CMK (cell line): Measurements from ENCODE around the gene XYLT1.

Experiments used
- DNase-seq: peaks from one replicate; pipeline ENCODE4 v3.0.0-alpha.2; 2010; ENCODE audit warnings: low read depth

The XYLT1 gene

DNA sequence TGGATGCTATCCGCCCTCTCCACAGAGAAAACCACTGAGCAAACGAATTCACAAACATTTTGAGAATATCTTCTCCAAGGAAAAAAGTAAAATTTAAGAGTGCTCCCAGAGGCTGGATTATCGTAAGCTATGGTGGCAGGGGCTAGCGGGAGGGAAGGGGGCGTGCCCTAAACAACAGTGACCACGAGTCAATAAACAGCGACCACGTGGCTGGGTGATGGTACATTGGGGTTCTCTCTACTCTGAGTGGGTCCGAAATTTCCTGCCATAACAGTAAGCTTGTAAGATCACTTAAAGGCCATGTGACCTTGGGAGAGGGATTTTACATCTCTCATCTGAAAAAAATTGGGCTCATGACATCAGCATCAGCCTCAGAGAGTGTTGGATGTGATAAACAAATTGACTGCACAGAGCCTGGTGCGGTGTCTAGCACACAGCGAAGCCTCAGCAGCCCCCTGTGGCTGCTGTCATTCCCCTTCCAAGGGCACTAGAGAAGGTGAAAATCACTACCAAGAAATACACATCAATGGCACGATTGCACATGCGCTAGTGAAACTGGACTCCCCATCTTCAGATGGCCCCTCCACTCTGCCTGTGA lies 213.2 kb downstream of the XYLT1 start:
- DNase-seq: no peak

DNA sequence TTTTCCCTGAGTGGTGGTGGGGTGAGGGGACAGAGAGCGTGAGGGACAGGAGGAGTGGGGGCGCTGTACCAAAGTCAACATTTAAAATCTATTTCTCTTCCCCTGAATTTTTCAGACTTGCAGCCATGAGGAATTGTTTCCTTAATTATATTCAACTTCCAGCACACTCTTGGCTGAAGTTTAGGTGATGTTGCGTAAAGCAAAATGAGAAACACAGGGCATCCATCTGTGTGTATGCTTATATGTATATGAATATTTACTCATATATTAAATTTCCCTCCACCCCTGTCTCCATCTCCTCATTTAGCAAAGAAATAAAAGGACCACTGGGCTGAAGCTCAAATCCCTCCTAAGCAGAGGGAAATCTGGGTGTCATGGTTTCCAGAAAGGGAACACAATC lies 218.1 kb downstream of the XYLT1 start:
- no peak for DNase-seq

DNA sequence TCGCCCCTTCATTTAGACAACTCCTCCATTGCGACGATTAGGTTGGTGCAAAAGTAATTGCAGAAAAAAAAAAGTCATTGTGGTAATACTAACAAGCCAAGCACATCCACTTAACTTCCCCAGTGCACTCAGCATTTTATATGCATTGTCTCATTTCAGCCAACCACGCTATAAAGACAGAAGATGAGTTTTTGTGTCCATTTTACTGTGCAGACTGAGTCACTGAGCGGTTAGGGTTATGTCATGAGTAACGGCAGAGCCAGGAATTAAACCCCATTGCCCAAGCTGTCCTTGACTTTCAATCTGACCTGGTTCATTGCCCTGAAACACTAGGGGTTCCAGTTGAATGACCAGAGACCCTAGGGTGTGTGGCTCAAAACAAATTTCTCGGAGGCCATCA lies 218.7 kb downstream of the XYLT1 start:
- DNase-seq: no peak

GRCh38 chr16:17251496-17251895 lies 219.3 kb downstream of the XYLT1 start:
- no peak for DNase-seq

DNA sequence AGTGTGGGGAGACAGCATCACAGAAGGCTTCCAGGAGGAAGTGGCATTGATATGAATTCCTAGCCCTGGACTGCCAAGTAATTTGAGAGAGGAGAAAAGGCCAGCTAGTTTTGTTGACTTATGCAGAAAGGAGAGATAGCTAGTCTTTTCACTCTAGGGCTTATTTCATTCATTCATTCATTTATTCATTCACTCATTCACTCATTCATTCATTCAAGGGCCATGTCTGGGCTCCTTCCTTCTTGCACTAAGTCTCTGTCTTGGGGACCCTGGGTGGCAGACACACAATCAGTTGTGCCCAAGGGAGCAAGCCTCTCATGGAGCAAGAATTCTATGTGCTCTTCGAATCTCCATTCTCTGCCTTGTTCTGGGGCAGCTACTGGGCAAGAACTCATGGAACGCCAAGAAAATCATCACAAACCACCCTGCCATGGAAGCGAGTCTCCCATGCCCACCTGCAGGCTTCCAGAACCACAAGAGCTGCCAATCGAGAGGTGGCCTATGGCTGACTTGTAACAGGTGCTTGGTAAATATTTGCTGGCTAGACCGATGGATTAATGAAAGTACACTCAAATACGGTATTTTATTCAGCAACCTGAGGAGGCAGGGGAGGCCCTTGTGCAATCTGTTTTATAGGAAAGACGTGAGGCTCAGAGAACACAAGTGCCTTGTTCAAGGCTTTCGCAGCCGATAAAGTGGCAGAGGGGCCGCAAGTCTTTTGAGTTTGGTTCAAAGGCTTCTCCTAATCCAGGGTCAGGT lies 223.6 kb downstream of the XYLT1 start:
- DNase-seq: no peak

- no peak for DNase-seq
These were observed 224.4 kb downstream of the XYLT1 start for GRCh38 chr16:17246268-17246885.

DNA sequence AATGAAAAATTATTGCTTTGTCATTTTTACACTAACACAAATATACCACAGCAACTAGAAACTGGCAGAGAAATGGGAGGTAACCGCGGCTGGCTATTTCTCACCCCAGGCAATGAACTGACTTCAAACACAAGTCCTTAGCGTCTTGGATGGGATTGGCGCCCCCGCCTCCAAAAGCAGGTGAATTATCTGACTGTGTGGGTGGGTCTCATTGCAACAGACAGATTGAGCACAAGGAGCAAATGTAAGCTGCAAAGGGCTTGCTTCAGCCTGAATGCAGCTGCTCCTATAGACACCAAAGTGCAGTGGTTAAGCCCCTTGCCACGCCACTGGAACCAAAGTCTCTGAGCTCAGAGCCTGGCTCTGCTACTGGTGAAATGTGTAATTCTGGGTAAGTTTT lies 225.0 kb downstream of the XYLT1 start:
- no peak for DNase-seq

DNA sequence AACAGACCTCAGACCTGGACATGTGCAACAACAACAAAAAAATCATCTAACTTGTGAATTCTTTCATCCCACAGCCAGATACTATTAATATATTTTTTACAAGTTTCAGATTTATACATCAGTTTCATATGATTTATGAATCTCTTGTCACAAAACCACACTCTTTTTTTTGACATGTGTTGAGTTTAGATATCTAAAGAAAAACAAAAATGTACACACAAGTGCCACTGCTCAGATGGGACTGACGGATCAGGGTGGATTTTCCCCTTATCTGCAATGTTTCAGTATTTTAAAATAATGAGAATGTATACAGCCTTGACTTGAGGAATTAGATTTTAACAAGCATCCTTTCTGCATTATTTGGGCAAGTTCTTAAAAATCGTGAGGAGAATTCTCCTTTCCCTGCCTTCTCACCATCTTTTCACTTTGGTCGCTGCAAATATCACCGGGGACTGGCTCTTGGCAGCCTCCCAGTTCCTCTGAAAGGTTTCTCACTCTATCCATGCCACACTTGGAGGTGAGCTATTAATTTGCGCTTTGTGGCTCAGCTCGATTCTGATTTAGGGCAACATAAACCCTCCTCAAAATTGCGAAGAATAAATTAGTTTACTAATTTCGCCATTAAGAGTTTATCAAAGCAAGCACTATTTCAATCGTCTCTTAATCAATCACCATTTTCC lies 225.7 kb downstream of the XYLT1 start:
- no peak for DNase-seq

DNA sequence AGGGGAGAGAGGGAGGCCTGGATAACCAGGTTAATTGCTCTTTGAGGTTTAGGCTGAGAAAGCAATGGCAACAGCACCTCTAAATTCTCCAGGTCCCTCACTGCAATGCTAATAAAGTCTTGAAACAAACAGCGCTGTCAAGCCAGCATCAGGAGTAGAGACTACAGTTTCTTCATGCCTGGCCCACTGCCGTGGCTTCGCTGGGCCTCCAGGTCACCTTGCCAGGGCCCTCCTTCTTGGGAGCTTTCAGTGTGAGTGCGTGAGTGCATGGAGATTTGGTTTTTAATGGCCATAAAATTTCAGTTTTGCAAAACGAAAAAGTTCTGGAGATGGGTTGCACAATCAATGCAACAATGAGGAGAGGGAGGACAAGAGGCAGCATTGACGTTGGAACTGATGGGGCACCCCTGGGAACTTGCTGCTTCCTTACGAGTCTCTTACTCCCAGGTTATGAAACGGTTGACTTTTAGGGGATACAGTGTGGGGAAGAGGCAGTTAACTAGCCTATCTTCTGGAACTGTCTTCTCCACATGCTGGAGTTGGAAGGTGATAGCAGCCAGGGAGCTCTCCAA lies 229.4 kb downstream of the XYLT1 start:
- no peak for DNase-seq

- DNase-seq: no peak
These were observed 232.3 kb downstream of the XYLT1 start for GRCh38 chr16:17238285-17239028.

- no peak for DNase-seq
These were observed 233.3 kb downstream of the XYLT1 start for GRCh38 chr16:17237350-17237944.

- DNase-seq: no peak
These were observed 235.5 kb downstream of the XYLT1 start for GRCh38 chr16:17235147-17235815.

DNA sequence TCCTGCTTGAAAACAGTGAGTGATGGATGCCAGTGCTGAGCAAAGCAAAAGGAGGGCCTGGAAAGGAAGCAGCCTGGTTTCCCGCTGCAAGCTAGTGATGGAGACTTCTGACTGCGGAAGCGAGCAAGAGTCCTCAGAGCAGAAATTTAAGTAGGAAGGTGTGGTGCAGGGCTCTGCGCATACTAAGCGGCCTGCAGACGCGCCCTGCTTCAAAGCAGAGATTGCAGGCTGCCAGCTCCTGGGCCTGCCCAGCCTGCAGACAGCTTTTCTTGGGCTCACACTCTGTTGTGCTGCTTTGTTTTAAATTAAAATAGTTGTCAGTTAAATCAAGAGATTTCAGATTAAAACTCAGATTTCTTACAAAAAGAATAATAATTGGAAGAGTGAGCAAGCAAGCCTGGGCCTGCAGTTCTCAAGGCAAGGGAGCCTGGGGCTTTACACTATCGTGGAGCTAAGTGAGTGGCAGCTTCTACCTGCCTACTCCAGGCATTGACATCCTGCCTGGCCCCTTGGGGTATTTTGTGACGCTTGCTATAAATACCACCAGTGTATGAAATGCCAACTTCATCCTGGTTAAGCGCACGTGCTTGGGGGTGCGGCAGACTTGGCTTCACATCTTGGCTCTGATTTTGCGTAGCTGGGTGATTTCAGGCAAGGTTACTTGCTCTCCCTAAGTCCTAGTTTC lies 237.3 kb downstream of the XYLT1 start:
- no peak for DNase-seq

DNA sequence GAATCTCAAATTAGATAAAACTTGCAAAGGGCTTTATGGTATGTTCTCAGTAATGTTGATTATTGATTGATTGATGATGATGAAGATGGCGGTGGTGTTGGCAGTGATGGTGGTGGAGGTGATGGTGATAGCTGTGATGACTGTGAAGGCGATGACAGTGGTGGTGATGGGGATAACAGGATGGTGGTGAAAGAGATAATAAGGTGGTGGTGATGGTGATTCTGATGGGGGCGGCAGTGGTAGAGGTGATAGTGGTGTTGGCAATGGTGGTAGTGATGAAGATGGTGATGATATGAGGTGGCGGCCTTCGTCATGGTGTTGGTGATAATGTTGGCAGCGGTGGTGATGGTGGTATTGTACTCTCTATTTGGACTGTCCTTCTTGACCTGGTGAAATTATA lies 238.3 kb downstream of the XYLT1 start:
- DNase-seq: no peak

DNA sequence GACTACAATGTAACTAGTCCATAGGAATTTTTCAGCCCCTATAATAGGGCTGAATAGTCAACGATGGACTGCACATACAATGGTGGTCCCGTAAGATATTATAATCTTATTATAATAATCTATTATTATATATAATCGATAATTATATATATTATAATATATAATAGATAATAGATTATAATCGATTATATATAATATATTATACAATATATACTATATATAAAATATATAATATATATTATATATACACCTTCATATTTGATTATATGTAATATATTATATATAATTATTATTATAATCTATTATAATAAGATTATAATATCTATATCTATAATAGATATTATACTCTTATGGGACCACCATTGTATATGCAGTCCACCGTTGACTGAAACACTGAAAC lies 238.8 kb downstream of the XYLT1 start:
- DNase-seq: no peak

GRCh38 chr16:17230932-17231581 lies 239.7 kb downstream of the XYLT1 start:
- DNase-seq: no peak

- no peak for DNase-seq
These were observed 241.0 kb downstream of the XYLT1 start for GRCh38 chr16:17229766-17230165.

GRCh38 chr16:17229131-17229530 lies 241.6 kb downstream of the XYLT1 start:
- no peak for DNase-seq

DNA sequence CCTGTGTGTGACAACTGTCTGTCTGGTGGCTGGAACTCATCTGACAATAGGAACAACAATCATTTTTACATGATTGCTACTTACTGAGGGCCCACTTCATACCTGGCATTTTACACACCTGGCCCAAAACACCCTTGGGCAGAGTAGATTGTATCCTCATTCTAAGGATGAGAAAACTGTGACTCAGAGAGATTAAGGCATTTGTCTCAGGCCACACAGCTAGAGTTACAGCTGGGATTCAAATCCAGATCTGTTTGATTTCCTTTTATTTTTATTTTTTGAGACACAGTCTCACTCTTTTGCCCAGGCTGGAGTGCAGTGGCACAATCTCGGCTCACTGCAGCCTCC lies 242.1 kb downstream of the XYLT1 start:
- DNase-seq: no peak
